CD4-positive, alpha-beta T cell treated with Interferon gamma for 1 hour (primary cell): Measurements from ENCODE around the gene ITPR2.
"Not testable (repeated sequence)": the region's sequence is repeated elsewhere in the genome, so short reads cannot be mapped to it uniquely, and the experiment has no call there.

Experiments used
- DNase-seq: peaks from one replicate; pipeline ENCODE4 v3.0.0-alpha.2; 2020

ITPR2 gene

GRCh38 chr12:26614011-26614616 is 218.9 kb downstream of the ITPR2 start:
- no peak for DNase-seq

- no peak for DNase-seq
Measured at GRCh38 chr12:26612203-26612602, 220.8 kb downstream of the ITPR2 start.

- DNase-seq, result no peak
Measured at GRCh38 chr12:26611598-26611997, 221.4 kb downstream of the ITPR2 start.

GRCh38 chr12:26610774-26611173 is 222.2 kb downstream of the ITPR2 start:
- no peak for DNase-seq

GRCh38 chr12:26609986-26610385 is 223.0 kb downstream of the ITPR2 start:
- no peak for DNase-seq

GRCh38 chr12:26608706-26609105 is 224.3 kb downstream of the ITPR2 start:
- DNase-seq, result no peak

- DNase-seq, result no peak
Measured at GRCh38 chr12:26608273-26608672, 224.7 kb downstream of the ITPR2 start.

GRCh38 chr12:26606911-26607310 is 226.1 kb downstream of the ITPR2 start:
- DNase-seq, result no peak

GRCh38 chr12:26604813-26605212 is 228.2 kb downstream of the ITPR2 start:
- DNase-seq, result not testable (repeated sequence)

- no peak for DNase-seq
Measured at GRCh38 chr12:26599096-26599695, 233.8 kb downstream of the ITPR2 start.

- DNase-seq, result no peak
Measured at GRCh38 chr12:26595806-26596205, 237.2 kb downstream of the ITPR2 start.

GRCh38 chr12:26580619-26581018 is 252.4 kb downstream of the ITPR2 start:
- DNase-seq, result no peak

- no peak for DNase-seq
Measured at GRCh38 chr12:26576266-26576665, 256.7 kb downstream of the ITPR2 start.

GRCh38 chr12:26573225-26573909 is 259.6 kb downstream of the ITPR2 start:
- no peak for DNase-seq

- DNase-seq, result no peak
Measured at GRCh38 chr12:26572137-26572536, 260.9 kb downstream of the ITPR2 start.

GRCh38 chr12:26571560-26571959 is 261.4 kb downstream of the ITPR2 start:
- DNase-seq, result no peak

- DNase-seq, result no peak
Measured at GRCh38 chr12:26567126-26567525, 265.9 kb downstream of the ITPR2 start.

- no peak for DNase-seq
Measured at GRCh38 chr12:26566675-26567074, 266.3 kb downstream of the ITPR2 start.

- no peak for DNase-seq
Measured at GRCh38 chr12:26566186-26566585, 266.8 kb downstream of the ITPR2 start.

- DNase-seq, result no peak
Measured at GRCh38 chr12:26564391-26564790, 268.6 kb downstream of the ITPR2 start.

GRCh38 chr12:26563552-26563951 is 269.4 kb downstream of the ITPR2 start:
- no peak for DNase-seq

GRCh38 chr12:26557326-26557725 is 275.7 kb downstream of the ITPR2 start:
- no peak for DNase-seq

GRCh38 chr12:26556916-26557315 is 276.1 kb downstream of the ITPR2 start:
- DNase-seq, result no peak

GRCh38 chr12:26555139-26555538 is 277.9 kb downstream of the ITPR2 start:
- no peak for DNase-seq

- DNase-seq, result no peak
Measured at GRCh38 chr12:26554332-26554731, 278.7 kb downstream of the ITPR2 start.
